Common myeloid progenitor, CD34-positive (primary cell): Measurements from ENCODE around the gene CYP2S1.
A peak's percentile ranks its signal among the peaks of the same experiment; 100 is the strongest.
"Not testable (repeated sequence)": the region's sequence is repeated elsewhere in the genome, so short reads cannot be mapped to it uniquely, and the experiment has no call there.

Experiments used
- CTCF ChIA-PET: fragments of 350-600 bp; sonication (Branson Sonifier 250); formaldehyde crosslinking; loops from one replicate; lab custom pipeline; 2021; ENCODE audit warnings: antibody characterized with exemption; lab: Charles Lee
- POLR2A ChIA-PET: fragments of 350-600 bp; sonication (Branson Sonifier 250); formaldehyde crosslinking; loops from one replicate; lab custom pipeline; 2021; ENCODE audit warnings: antibody characterized with exemption; lab: Charles Lee
- DNase-seq, 3 donors: peaks; one replicate each; pipeline versions ENCODE4 v3.0.0 to v3.0.0-alpha.2; 2013
- H3K27ac ChIP-seq, 2 experiments: 1 replicate in 1 of 2; 2 replicates in 1 of 2; pipeline ENCODE4 v1.7.0; 2013; ENCODE audit warnings: inconsistent platforms in 2 of 2, low read length in 2 of 2, mild to moderate bottlenecking in 2 of 2, low read depth in 1 of 2, moderate library complexity in 1 of 2; ENCODE audit not compliant: severe bottlenecking in 2 of 2, insufficient read depth in 1 of 2, poor library complexity in 1 of 2
- H3K27me3 ChIP-seq, 5 experiments: replicated peaks in 2 of 5; 1 replicate in 3 of 5; 2 replicates in 2 of 5; pipeline versions ENCODE4 v1.6.1 to v1.7.0; 2013; ENCODE audit warnings: low read length in 4 of 5, mild to moderate bottlenecking in 2 of 5, moderate library complexity in 2 of 5, inconsistent platforms in 1 of 5; ENCODE audit not compliant: insufficient read depth in 5 of 5, control insufficient read depth in 4 of 5
- H3K36me3 ChIP-seq, 4 experiments: 1 replicate in 2 of 4; 2 replicates in 2 of 4; pipeline versions ENCODE4 v1.6.1 to v1.7.0; 2013; ENCODE audit warnings: low read length in 3 of 4, control low read depth in 1 of 4, mild to moderate bottlenecking in 1 of 4; ENCODE audit not compliant: control insufficient read depth in 4 of 4, insufficient read depth in 4 of 4
- H3K4me1 ChIP-seq, 4 experiments: 1 replicate in 3 of 4; 2 replicates in 1 of 4; pipeline versions ENCODE4 v1.6.1 to v1.7.1; 2013; ENCODE audit warnings: low read length in 3 of 4, mild to moderate bottlenecking in 3 of 4, control low read depth in 1 of 4, inconsistent platforms in 1 of 4, moderate library complexity in 1 of 4; ENCODE audit not compliant: control insufficient read depth in 4 of 4, insufficient read depth in 4 of 4; ENCODE audit errors: control extremely low read depth in 1 of 4
- H3K4me3 ChIP-seq, 7 experiments: 1 replicate in 4 of 7; 2 replicates in 3 of 7; pipeline versions ENCODE4 v1.5.1 to v1.7.0; 2013; ENCODE audit warnings: mild to moderate bottlenecking in 7 of 7, low read length in 6 of 7, moderate library complexity in 6 of 7, inconsistent platforms in 2 of 7, low read depth in 2 of 7, control low read depth in 1 of 7; ENCODE audit not compliant: insufficient read depth in 4 of 7, control insufficient read depth in 1 of 7; ENCODE audit errors: extremely low read depth in 1 of 7
- H3K9me3 ChIP-seq, 5 experiments: 1 replicate in 4 of 5; 2 replicates in 1 of 5; pipeline versions ENCODE4 v1.6.1 to v1.7.1; 2013; ENCODE audit warnings: low read length in 4 of 5, mild to moderate bottlenecking in 2 of 5, inconsistent platforms in 1 of 5, low read depth in 1 of 5, moderate library complexity in 1 of 5; ENCODE audit not compliant: control insufficient read depth in 4 of 5, insufficient read depth in 2 of 5; ENCODE audit errors: control extremely low read depth in 1 of 5
- WGBS: methylation state at CpG from one replicate; pipeline ENCODE4 v1.1.5; 2013; ENCODE audit not compliant: insufficient coverage; 5-methylcytosine and 5-hydroxymethylcytosine counted together

CYP2S1 gene

GRCh38 chr19:41198559-41198958 lies 5.5 kb downstream of the CYP2S1 start:
- CTCF ChIA-PET, result no interaction called here
- WGBS, result 96% methylated on average over 8 of the region's 11 CpGs
- H3K4me3 ChIP-seq, result no peak overlapping the region
- peaks cover 0 to 15% (median 9%) of the 10 kb centered on the region in 4 experiments for H3K4me1 ChIP-seq
- H3K9me3 ChIP-seq, result no peaks in the 10 kb centered on the region
- DNase-seq, result no peak
- H3K36me3 ChIP-seq, result peaks cover 0 to 3% (median 0%) of the 10 kb centered on the region in 4 experiments
- H3K27me3 ChIP-seq, result peaks cover 0 to 2% (median 0%) of the 10 kb centered on the region in 5 experiments
- POLR2A ChIA-PET, result no interaction called here
- H3K27ac ChIP-seq, result no peak overlapping the region

DNA sequence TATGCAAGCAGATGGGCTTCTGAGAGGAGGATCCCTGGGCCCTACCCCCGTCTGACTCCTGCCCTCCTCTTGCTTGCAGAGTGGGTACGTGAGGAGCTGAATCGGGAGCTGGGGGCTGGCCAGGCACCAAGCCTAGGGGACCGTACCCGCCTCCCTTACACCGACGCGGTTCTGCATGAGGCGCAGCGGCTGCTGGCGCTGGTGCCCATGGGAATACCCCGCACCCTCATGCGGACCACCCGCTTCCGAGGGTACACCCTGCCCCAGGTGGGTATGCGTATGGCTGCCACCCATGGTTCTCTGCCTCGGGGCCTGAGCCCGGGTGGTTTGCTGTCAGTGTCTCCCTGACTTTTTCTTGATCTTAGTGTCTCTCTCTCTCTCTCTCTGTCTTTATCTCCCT lies 10.4 kb downstream of the CYP2S1 start:
- Histone ChIP-seq H3K36me3 (peaks cover 0 to 17% (median 0%) of the 10 kb centered on the region in 4 experiments), H3K9me3 (no peaks in the 10 kb centered on the region), H3K4me3 (no peak overlapping the region), H3K27me3 (no peaks in the 10 kb centered on the region), H3K27ac (no peak overlapping the region), H3K4me1 (peaks cover 0 to 3% (median 0%) of the 10 kb centered on the region in 4 experiments)
- CTCF ChIA-PET, result interaction anchor here (0.7 to 9.3 kb wide), 8 partner anchors 11 to 538 kb away, joined by 3 to 124 read pairs (median 5); partner anchors contain the start of genes CYP2S1 and HNRNPUL1
- no peak for DNase-seq
- POLR2A ChIA-PET, result interaction anchor here (1.2 kb wide), 1 partner anchor 59 kb away, joined by 13 read pairs; no protein-coding TSS in a partner anchor
- 99% methylated on average over 18 of the region's 18 CpGs for WGBS

DNA sequence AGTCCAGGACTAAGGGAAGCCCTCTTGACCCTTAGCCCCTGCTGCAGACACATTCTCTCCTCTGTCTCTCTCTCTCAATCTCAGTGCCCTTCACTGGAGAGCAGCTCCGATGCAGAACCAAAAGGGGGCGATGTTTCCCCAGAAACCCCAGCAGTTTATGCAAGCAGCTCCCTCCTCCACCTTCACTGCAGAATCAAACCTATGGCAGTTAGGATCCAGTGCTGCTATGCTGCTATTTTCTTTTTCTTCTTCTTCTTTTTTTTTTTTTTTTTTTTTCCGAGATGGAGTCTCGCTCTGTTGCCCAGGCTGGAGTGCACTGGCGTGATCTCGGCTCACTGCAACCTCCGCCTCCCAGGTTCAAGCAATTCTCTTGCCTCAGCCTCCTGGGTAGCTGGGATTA lies 11.3 kb downstream of the CYP2S1 start:
- not testable (repeated sequence) for H3K4me3 ChIP-seq, H3K9me3 ChIP-seq, H3K4me1 ChIP-seq, H3K27me3 ChIP-seq, H3K27ac ChIP-seq
- peaks cover 0 to 17% (median 0%) of the 10 kb centered on the region in 4 experiments for H3K36me3 ChIP-seq
- peak; percentile 88 to 95 (median 91) for DNase-seq
- CTCF ChIA-PET, result interaction anchor here (0.5 to 9.3 kb wide), 12 partner anchors 22 to 549 kb away, joined by 3 to 124 read pairs (median 4); partner anchors contain the start of genes B9D2 and HNRNPUL1
- 0% methylated on average over 1 of the region's 7 CpGs for WGBS
- POLR2A ChIA-PET, result interaction anchor here (0.5 to 1.3 kb wide), 4 partner anchors 58 to 233 kb away, joined by 3 to 10 read pairs (median 4); no protein-coding TSS in a partner anchor

- CTCF ChIA-PET, result interaction anchor here (0.6 to 9.3 kb wide), 7 partner anchors 9 to 227 kb away, joined by 3 to 124 read pairs (median 4); partner anchors contain the start of gene HNRNPUL1
- H3K27me3 ChIP-seq, result no peaks in the 10 kb centered on the region
- POLR2A ChIA-PET, result no interaction called here
- H3K4me3 ChIP-seq, result no peak overlapping the region
- no peak overlapping the region for H3K27ac ChIP-seq
- peaks cover 0 to 17% (median 0%) of the 10 kb centered on the region in 4 experiments for H3K36me3 ChIP-seq
- WGBS, result 71% methylated on average over 7 of the region's 10 CpGs
- DNase-seq, result peak in 2 of 3 donors; percentile 17 to 19
- peaks cover 0 to 3% (median 0%) of the 10 kb centered on the region in 4 experiments for H3K4me1 ChIP-seq
- no peaks in the 10 kb centered on the region for H3K9me3 ChIP-seq
These were observed 13.0 kb downstream of the CYP2S1 start for GRCh38 chr19:41205995-41206394.

DNA sequence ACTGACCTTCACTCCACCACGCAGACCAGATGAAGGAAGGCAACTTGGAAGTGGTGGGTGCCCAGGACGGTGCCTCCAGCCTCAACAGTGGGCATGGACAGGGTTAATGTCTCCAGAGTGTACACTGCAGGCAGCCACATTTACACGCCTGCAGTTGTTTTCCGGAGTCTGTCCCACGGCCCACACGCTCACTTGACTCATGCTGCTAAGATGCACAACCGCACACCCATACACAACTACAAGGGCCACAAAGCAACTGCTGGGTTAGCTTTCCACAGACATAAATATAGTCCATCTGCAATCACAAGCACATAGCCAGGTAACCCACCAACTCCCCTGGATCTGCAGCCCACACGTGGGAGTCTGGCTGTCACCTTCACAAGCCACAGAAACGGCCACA lies 13.4 kb downstream of the CYP2S1 start:
- WGBS, result 96% methylated on average over 9 of the region's 9 CpGs
- no peak overlapping the region for H3K27ac ChIP-seq
- POLR2A ChIA-PET, result no interaction called here

GRCh38 chr19:41206926-41207750 lies 14.1 kb downstream of the CYP2S1 start:
- ChIA-PET CTCF (interaction anchor here (0.9 to 9.3 kb wide), 2 partner anchors 13 to 53 kb away, joined by 4 to 124 read pairs; partner anchors contain the start of gene HNRNPUL1), POLR2A (no interaction called here)
- Histone ChIP-seq H3K36me3 (peaks cover 0 to 16% (median 0%) of the 10 kb centered on the region in 4 experiments), H3K9me3 (no peaks in the 10 kb centered on the region), H3K4me3 (no peak overlapping the region), H3K4me1 (peaks cover 0 to 3% (median 0%) of the 10 kb centered on the region in 4 experiments), H3K27ac (no peak overlapping the region), H3K27me3 (no peaks in the 10 kb centered on the region)
- DNase-seq, result no peak
- 95% methylated on average over 26 of the region's 26 CpGs for WGBS

More for the DNA sequence above, 13.4 kb downstream of the CYP2S1 start:
- peaks cover 0 to 3% (median 0%) of the 10 kb centered on the region in 4 experiments for H3K4me1 ChIP-seq
- CTCF ChIA-PET, result interaction anchor here (0.6 to 9.3 kb wide), 4 partner anchors 10 to 227 kb away, joined by 3 to 124 read pairs (median 4); partner anchors contain the start of gene HNRNPUL1
- H3K4me3 ChIP-seq, result no peak overlapping the region
- H3K9me3 ChIP-seq, result no peaks in the 10 kb centered on the region
- H3K27me3 ChIP-seq, result no peaks in the 10 kb centered on the region
- peaks cover 0 to 17% (median 0%) of the 10 kb centered on the region in 4 experiments for H3K36me3 ChIP-seq
- no peak for DNase-seq
